Endometrial microvascular endothelial cells (primary cell): ENCODE data around the gene SH2D3A. TPM values are rescaled to one million over a fixed set of nuclear protein-coding genes. Genes with fewer than 3 reads are reported as not detected.

Experiments used
- in situ Hi-C: cut with HindIII; loops from 2 replicates; pipeline ENCODE4 v1.10.0; 2017; ENCODE audit warnings: low sequenced_read_pairs, low pct_unique_long_range_greater_than_20kb; ENCODE audit errors: inconsistent ontology term
- total RNA-seq: library from RNA; depleted of rRNA; stranded (reverse); fragments of >200 nt; gene quantifications from one replicate; pipeline ENCODE4 v1.2.3, GENCODE V29; 2015; ENCODE audit errors: inconsistent ontology term

Gene SH2D3A
- total RNA-seq, 1 donor from 2014 or later: not detected

GRCh38 chr19:6740589-6741343, 26.5 kb downstream of the SH2D3A start:
- in situ Hi-C loops: no loop called here

- in situ Hi-C loops: no loop called here
Measured at GRCh38 chr19:6739883-6740588, 27.2 kb downstream of the SH2D3A start.

DNA sequence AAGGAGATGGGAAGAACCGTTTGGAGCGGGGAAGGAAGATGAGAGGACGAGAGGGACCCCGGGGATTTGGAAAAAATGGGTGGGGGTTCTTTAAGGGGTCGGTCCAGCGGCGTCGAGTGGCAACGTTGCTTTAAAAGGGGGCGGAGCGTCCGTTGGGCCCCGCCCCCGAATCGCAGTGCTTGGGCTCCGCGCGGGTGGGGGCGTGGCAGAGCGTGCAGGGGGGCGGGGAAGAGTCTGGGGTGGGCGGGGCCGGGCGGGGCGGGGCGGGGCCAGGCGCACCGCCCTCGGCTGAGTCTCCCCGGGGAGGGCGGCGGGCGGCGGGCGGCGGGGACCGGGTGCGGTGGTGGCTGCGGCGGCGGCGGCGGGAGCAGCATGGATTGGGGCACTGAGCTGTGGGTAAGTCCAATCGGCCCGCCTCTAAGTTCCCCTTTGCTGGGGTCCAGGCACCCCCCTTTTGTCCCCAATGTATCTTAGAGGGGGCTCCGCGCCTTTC, 27.8 kb downstream of the SH2D3A start, which contains the start of gene TRIP10:
Gene TRIP10, plus strand, starts transcription at position 291 of the 493 bp plus-strand sequence. Its CDS starts 82 bp downstream, at position 373.
- in situ Hi-C loops: no loop called here

DNA sequence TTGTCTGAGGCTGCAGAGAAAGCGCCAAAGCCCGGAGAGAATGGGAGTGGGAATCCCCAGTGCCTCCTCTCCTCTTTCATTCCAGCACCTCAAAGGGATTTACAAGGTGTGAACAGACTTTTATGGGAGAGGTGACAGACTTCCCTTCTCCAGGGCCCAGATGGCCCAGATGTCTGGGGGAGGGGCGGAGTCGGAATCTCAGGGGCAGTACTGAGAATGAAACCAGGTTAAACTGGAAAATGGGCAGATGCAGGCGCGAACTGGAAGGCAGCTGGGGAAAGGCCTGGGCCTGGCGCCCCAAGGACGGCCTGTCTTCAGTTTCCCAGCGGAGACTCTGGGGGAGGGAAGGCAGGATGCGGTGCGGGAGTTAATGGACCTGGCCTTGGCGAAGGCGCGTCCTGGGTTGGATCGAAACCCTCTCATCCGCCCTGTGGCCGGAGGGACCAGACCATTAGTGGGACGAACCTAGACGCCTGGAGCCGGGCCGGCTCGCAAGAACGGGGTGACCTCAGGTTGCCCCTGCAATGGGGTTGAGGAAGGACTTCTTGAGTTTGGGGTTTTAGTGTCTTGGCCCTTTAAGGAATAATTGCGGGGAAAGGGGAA, 28.3 kb downstream of the SH2D3A start:
- in situ Hi-C loops: no loop called here

GRCh38 chr19:6737873-6738786, 29.1 kb downstream of the SH2D3A start:
- in situ Hi-C loops: no loop called here

DNA sequence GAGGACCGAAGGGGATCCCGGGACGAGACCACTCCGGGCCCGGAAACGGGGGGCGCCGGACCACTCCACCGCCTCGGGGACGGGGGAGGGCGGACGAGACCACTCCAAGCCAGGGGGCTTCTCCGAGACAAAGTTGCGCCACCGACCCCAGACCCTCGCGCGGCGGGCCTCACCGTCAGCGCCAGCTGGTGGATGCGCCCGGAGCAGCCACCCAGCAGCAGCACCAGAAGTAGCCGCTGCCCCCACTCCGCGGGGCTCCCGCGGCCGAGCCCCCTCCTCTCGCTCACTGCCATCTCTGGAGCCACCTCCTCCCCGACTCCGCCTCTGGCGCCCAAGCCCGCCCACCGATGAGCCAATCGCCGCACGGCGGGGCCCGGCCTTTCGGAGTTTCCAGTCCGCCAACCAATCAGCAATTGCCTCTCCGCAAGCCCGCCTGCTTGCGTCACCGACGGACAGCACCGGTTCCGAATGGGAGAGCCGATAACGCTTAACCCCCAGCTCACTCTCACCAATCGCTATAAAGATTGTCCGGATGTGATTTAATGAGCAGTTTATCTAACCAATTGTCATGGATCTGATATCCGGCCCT, 29.9 kb downstream of the SH2D3A start, which contains the start of gene GPR108:
Gene GPR108, minus strand, starts transcription at position 297 of the 589 bp plus-strand sequence. Its CDS starts 4 bp downstream, at position 293.
- in situ Hi-C loops: no loop called here

- in situ Hi-C loops: no loop called here
Measured at GRCh38 chr19:6736917-6737283, 30.3 kb downstream of the SH2D3A start.

DNA sequence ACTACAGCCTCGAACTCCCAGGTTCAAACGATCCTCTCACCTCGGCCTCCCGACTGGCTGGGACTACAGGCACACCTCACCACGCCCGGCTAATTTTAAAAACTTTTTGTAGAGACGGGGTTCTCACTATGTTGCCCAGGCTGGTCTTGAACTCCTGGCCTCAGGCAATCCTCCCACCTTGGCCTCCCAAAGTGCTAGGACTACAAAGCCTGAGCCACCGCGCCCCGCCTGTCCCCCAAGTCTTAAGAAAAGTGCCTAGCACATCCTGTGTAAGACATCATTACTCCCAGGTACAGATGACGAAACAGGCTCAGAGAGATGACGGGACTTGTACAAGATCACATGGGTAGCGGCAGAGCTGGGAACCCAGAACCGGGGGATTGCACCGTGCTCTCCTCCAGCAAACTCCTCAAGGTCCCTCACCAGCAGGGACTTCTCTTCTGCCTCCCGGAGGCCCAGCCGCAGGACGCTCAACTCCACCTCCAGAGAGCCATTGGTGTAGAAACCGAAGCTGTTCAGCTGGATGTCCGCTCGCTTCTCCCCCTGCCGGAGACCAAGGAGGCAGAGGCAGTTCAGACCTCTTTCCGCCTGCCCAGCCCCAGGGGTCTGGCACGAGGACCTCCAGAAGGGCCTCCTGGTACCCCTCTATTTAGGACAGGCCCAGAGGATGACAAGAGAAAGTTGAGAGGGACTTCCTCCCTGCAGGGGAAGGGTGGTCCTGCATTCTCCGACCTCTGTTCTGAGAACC, 30.9 kb downstream of the SH2D3A start:
- in situ Hi-C loops: no loop called here

DNA sequence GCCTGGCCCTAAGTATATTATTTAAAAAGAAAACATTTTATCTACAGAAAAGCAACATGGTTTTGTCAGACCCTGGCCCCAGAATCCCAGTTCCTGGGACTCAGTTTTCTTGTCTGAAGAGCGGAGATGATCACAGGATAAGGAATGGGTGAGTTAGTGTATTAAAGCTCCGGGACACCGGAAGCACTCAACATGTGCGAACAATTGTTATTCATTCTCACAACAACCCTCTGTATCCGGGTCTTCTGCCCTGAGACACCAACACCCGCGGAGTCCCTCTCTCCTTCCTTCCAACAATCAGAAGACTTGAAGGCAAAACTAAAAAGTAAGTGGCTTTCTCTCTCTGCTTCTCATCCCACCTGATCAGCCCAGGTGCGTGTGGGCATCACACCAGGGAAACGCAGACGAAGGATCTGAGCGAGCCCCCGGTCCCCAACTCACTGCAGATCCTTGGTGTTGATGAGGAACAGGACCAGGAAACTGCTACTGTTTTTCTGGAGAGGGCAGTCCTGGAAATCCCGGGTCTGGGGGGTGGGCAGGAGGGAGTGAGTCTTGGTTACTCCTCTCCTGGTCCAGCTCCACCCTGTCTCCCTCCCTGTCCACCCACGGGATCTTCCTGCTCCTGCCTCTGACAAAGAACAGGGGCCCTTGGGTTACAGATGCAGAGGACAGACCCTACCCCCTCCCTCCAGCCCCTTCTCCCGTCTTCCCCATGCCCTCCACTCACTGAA, 31.9 kb downstream of the SH2D3A start:
- in situ Hi-C loops: no loop called here

DNA sequence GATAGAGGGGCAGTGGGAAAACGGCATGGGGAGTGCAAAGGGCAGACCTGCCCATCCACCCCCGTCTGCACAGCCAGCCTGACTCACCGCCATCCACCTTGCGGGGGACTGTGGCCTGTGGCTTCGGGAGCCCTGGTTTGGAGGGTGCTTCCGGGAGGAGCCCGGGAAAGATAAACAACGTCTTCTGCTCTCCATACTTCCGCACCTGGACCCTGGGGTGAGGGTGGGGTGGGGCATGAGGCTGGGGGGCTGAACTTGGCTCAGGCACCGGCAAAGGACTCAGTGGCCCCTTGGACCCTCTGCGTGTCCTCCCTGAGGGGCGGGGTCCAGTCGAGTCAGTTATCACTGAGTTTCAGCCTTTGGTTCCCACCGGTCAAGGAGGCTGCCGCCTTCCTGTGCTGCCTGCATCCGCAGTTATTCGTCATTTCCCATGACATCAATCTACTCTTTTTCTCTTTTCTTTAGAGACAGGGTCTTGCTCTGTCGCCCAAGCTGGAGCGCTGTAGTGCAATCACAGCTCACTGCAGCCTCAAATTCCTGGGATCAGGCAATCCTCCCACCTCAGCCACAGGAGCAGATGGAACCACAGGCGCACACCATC, 33.0 kb downstream of the SH2D3A start:
- in situ Hi-C loops: no loop called here

DNA sequence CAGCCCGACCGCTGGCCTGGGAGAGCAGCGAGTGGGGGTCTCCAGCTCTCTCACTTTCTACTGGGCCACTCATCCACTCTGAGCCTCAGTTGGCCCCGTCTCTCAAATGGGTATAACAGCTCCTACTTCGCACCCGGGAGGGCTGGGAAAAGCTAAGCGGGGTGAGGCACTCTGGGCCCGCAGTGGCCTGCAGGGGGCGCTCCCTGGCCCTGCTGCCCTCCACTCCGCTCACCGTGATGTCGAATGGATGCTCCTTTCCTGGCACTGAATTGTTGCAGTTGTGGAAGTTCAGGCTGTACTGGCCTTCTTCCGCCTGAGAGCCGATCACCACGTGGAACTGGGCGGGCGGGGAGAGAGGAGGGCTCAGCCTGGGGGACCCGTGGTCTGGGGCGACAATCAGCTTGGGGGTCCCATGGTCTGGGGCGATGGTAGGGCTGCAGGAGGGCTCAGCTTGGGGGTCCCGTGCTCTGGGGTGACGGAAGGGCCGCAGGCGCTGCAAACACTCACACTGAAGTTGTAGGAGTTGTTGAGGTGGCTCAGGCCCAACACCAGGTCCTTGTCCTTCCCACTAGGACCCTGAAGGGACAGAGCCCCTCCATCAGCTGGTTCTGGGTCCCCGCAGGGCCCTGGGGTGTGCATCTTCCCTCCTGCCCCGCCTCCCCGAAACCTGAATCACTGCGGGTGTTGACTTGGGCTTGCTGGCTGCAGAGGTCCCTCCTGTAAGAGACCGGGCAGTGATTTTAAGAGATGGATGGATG, 33.7 kb downstream of the SH2D3A start:
- in situ Hi-C loops: no loop called here

DNA sequence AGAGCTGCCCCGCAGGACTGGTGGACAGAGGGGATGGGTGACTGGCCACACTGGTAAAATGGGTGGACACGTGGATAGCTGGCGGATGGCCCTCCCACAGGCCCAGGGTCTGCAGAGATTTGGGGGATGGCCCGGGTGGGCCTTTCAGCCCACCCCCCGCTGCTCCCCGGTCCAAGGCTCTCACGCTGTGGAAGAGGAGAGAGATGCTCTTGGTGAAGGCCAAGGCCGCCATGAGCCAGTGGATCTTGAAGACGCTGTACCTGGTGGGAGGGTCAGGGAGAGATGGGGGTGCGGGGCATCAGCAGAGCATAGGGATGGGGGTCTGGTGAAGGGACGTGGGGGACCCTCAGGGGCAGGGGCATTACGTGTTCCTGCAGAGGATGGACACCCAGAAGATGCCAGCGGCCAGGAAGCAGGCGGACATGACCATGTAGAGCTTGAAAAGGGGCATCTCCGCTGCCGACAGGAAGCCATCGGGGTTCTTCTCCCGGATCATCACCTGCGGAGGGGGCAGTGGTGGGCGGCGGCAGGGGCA, 34.4 kb downstream of the SH2D3A start:
- in situ Hi-C loops: no loop called here

GRCh38 chr19:6731822-6732221, 35.4 kb downstream of the SH2D3A start:
- in situ Hi-C loops: no loop called here

GRCh38 chr19:6730941-6731670, 36.1 kb downstream of the SH2D3A start:
- in situ Hi-C loops: no loop called here

GRCh38 chr19:6730153-6730804, 37.0 kb downstream of the SH2D3A start:
- in situ Hi-C loops: no loop called here
